ENCODE results near the gene PLCB1.
A peak's percentile ranks its signal among the peaks of the same experiment; 100 is the strongest.

The PLCB1 gene

GRCh38 chr20:8250539-8251200 lies 118.6 kb downstream of the PLCB1 start:
- DNase-seq = no peak

DNA sequence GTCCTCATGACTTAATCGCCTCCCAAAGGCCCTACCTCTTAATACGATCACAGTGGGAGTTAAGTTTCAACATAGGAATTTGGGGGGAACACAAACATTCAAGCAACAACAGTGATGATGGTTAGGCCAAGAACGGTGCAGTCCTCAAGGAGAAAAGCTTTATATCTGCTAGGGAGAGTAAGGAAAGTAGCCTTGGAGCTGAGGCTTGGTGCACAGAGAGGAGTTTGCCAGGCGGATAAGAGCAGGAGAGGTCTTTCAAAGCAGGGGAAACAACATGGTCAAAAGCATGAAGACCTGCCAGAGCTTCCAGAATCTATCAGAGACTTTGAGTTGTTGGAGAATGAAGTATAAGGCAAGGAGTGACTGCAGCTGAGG lies 119.1 kb downstream of the PLCB1 start:
- no peak for DNase-seq

DNA sequence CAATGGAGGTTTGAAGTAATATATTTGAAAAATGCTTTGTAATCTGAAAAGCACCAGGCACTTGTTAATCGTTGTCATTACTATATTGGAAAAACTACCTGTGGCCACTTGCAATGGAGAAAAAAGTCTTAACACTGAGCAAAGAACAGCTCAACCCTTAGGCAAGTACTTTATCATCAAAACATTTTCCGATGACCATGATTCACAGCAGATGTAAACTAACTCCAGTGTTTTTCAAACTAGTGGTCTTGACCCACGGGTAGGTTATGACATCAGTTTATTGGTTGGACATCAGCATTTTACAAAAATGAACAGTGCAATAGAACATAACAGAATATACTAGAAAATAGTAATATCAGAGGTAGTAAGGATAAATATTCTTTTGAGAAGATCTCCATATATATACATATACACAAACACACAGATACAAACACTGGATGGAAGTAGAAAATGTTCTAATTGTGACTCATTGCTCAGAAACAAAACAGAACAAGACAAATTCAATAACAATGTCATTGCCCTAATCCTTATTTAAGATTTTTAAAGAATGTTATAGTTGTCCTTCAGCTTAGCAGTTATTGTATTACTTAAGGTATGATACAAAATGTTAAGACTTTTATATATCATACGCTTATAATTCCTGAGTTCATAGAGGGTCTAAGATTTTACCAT lies 123.0 kb downstream of the PLCB1 start:
- no peak for DNase-seq

DNA sequence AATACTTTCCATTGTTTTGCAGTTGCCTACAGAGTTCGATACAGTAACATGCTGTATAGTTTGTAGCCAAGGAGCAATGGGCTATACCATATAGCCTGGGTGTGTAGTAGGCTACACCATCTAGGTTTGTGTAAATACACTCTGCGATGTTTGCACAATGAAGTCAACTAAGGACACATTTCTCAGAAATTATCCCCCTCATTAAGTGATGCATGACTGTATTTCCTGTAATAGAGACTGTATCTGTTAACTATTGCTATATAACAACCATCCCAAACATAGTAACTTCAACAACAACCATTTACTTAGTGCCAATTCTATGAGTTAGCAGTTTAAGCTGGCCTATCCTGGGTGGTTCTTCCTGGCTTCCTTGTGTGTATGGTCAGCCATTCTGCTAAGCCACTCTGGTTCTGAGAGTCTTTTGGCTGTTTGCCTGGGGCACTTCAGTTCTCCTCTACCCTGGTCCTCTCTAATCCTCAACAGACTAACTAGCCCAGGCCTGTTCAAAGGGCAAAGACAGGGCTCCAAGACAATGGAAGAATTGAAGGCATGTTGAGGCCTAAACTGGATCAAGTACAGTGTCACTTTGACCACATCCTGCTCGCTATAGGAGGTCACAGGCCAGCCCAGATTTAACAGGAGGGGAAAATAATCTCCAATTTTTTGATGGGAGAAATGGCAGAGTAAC lies 124.0 kb downstream of the PLCB1 start:
- DNase-seq = no peak

DNA sequence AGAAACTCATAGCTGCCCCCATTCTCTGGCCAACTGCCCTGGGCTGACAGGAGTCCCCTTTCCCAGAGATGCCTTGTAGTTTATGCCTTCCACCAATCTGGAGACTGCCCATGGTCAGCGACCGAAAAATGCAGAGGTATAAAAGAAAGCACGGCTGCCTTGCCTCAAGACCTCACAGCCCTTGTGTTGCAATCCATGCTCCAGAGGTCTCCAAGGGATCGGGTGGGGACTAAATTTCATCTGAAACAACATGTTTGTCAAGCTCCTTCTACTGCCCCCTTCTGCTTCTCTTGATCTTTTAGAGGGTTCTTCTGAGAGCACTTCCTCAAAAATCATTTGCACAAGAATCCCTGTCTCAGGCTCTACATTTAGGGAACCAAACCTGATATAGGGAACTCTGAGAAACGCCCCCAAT lies 128.8 kb downstream of the PLCB1 start:
- no peak for DNase-seq

DNA sequence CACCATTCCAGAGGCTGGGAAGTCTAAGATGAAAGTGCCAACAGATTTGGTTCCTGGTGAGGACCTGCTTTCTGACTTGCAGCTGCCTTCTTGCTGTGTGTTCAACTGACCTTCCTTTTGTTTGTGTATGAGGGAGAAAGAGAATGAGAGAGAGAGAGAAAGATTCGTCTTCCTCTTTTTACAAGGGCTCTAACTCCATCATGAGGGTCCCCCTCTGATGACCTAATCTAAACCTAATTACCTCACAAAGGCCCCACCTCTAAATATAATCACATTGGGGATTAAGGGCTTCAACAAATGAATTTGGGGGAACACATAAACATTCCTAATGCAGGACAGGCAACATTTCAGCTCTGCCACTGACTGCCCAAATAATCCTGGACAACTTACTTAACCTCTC lies 130.7 kb downstream of the PLCB1 start:
- DNase-seq = no peak

- DNase-seq = no peak
These were observed 133.5 kb downstream of the PLCB1 start for GRCh38 chr20:8265588-8265987.

- no peak for DNase-seq
These were observed 134.9 kb downstream of the PLCB1 start for GRCh38 chr20:8267009-8267408.

GRCh38 chr20:8271727-8272126 lies 139.7 kb downstream of the PLCB1 start:
- no peak for DNase-seq

DNA sequence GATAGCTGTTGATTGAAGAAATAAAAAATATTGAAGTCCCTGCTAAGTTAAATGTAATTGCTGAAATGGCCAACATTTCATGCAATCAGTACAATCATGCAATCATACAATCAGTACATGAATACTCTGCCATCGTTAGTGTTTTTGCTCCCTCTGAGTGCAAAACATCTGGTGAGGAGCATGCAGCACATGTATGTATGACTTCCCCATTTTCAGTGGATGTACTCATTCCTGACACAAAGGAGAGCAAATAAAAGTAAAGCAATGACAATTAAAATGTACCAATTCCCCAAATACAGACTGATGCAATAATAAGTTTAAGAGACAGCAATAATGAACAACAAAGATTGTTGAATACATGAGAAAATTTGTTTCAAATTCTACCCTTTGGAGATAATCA lies 140.7 kb downstream of the PLCB1 start:
- no peak for DNase-seq

DNA sequence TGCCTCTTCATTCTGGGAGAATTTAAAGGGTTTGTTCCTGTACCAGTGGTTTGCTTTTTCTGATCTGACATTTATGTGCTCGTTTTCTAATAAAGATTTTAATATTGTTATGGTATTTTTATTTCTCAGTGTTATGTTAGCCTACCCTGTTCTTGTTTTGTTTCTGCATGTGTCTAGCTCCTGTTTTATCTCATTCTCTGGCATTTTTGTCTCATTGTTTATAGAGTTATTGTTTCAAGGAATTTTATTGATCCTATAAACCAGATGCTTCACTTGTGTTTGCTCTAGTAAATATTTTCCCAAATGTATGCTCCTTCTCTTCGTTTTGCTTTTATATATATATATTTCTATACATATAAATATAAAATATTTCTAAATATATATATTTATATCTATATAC lies 152.8 kb downstream of the PLCB1 start:
- no peak for DNase-seq

DNA sequence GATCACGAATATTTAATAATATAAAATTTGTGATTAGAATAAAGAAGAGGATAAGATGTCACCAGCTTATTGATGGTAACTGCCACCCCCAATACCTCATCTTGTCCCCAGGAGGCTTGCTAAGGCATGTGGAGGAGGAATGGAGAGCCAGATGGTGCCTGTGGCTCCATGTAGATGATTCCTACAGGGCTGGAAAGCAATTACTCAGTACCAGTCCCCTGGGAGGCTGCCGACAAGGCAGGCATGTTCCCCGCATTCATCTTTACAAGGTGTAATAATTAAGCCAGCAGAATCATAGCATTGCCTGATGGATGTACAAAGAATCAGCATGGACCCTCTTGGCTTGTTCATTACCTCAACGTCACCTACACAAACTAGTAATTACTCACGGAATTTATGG lies 155.3 kb downstream of the PLCB1 start:
- DNase-seq = no peak

DNA sequence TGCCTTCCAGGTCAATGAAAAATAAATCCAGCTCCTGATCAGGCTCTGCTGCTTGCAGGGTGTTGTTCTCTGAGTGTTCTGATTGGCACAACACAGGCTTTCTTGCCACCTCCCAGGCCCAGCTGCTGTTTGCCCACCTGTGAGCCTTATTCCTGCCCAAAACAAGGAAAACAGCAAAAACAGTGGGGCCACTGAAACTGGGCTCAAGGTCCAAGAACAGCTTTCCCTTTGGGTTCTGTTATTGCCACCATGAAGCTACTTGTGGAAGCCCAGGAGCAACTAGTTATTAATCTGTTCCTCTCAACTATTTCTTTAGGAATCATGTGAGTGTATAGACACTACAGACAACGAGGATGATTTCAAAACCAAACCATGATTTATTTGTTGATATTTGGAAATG lies 159.1 kb downstream of the PLCB1 start:
- DNase-seq = no peak

- DNase-seq = no peak
These were observed 159.8 kb downstream of the PLCB1 start for GRCh38 chr20:8291873-8292272.

DNA sequence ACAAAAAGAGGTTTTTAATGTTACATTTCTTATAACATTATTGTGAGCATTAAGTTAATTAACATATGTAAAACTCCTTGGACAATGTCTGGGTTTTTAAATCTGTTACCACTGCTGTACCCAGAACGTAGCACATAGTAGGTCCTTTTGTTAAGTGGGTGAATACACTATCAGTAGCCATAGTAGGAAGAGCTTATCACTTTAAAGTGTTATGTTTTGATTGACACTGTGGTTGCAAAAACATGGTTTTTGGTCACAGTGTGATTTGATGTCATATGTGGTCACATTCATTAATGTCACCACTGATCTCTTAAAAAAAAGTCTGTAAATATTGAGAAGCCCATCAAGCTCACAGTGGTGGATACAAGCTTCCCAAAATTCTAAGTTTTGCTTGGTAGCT lies 160.7 kb downstream of the PLCB1 start:
- no peak for DNase-seq

GRCh38 chr20:8293750-8294149 lies 161.7 kb downstream of the PLCB1 start:
- DNase-seq = no peak

GRCh38 chr20:8296536-8296935 lies 164.5 kb downstream of the PLCB1 start:
- DNase-seq = no peak

DNA sequence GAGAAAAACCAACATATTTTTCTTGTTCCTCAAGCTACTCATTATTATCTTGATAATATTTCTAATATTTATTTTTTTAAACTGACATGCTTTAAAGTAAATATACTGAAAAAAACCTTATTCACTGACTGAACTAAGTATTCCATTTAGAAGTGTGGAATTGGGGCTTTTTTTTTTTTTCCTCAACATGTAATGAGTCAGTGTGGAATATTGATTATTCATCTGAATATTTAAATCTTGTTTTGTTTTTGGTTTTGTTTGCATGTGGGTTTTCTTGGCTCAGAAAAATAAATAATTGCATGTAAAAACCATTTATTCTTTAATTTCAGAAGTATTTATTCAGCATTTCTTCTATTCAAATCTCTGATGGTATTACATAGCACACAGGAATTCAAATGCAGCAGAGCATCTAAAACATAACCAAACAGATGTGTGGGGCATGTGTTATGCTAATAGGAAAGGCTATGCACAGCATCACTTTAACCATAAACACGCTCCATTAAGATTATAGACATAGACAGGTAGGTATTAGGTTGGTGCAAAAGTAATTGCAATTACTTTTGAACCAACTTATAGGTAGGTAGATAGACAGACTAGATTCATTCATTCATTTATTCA lies 166.5 kb downstream of the PLCB1 start:
- DNase-seq = no peak

- no peak for DNase-seq
These were observed 167.9 kb downstream of the PLCB1 start for GRCh38 chr20:8299921-8300320.

DNA sequence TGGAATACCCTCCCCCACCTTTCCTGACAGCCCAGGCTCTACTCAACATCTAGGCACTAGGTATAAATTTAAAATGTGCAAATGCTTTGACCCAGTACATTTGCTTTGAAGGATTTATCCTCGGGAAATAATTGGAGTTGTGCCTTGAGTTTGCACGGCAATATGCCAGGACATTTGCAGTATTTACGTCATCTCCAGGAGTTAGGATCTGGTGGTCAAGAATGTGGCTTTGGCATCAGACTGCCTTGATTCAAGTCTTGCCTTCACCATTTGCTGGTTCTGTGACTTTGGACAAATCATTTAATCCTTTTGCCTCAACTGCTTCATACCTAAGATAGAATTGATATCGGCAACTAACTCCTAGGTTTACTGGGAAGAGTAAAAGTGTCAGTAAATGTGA lies 169.6 kb downstream of the PLCB1 start:
- DNase-seq = no peak

GRCh38 chr20:8303651-8304050 lies 171.6 kb downstream of the PLCB1 start:
- DNase-seq = no peak

GRCh38 chr20:8304124-8304816 lies 172.2 kb downstream of the PLCB1 start:
- DNase-seq = no peak

DNA sequence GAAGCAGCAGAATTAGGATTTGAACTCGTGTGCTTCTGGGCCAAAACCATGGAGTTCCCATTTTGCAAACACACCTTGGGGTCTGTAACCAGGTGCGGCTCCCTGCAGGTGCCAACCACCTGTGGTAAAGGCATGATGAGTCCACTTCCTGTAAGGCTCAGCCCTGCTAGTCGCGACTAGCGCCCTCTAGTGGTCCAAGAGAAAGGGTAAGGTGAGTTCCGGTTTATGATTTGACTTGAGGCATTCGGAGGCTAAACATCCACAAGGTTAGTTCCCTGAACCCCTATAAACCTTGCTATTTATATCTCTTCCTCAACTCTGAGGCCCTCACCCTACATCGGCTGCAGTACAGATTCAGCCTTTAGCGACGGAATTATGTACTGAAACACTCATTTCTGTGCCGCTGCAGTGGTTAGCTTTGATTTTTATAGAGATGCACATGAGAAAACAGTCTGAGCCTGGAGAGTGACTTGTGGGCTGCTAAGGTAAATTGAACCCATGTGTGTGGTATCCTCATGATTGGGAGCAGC lies 173.4 kb downstream of the PLCB1 start:
- peak; percentile 3 for DNase-seq
